Posterior cingulate gyrus (tissue), 11 donors: ENCODE data around the gene RNF31.

Experiments used
- DNase-seq, 10 donors: peaks; one replicate each; pipeline versions ENCODE4 v3.0.0 to v3.0.0-alpha.2; 2020 to 2021; ENCODE audit warnings: mixed read lengths in 3 of 10
- intact Hi-C: fragments of 100-400 bp; cut with DNase I; formaldehyde crosslinking; loops from one replicate; pipeline ENCODE4 v1.15.1; 2023

Gene RNF31

GRCh38 chr14:24177891-24178290, 30.6 kb downstream of the RNF31 start:
- intact Hi-C loops, result no loop called here
- DNase-seq, result peak in 1 of 10 donors; percentile 46

GRCh38 chr14:24178399-24179178, 31.3 kb downstream of the RNF31 start:
- intact Hi-C loops, result no loop called here
- peak in 1 of 10 donors; percentile 19 for DNase-seq

DNA sequence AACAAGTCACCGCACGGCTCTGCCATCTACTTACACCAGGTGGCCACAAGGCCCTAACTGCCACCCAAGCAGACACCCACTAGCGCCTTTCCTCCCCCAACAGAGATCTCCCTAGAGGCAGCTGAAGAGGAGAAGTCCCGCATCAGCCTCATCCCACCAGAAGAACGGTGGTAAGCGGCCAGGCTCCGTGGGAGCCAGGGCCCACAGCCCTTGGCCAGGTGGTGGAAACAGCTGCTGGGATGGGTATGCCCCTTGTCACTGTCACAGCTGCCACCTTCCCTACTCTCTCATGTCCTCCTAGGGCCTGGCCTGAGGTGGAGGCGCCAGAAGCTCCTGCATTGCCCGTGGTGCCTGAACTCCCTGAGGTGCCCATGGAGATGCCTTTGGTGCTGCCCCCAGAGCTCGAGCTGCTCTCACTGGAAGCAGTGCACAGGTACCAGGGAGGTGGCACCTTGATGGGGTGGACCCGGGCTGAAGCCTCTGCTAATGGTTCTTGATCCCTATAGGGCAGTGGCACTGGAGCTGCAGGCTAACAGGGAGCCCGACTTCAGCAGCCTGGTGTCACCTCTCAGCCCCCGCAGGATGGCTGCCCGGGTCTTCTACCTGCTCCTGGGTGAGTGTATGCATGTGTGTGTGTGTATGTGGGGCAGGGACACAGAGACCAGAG, 32.1 kb downstream of the RNF31 start:
- DNase-seq, result peak in 1 of 10 donors; percentile 67
- intact Hi-C loops, result no loop called here

DNA sequence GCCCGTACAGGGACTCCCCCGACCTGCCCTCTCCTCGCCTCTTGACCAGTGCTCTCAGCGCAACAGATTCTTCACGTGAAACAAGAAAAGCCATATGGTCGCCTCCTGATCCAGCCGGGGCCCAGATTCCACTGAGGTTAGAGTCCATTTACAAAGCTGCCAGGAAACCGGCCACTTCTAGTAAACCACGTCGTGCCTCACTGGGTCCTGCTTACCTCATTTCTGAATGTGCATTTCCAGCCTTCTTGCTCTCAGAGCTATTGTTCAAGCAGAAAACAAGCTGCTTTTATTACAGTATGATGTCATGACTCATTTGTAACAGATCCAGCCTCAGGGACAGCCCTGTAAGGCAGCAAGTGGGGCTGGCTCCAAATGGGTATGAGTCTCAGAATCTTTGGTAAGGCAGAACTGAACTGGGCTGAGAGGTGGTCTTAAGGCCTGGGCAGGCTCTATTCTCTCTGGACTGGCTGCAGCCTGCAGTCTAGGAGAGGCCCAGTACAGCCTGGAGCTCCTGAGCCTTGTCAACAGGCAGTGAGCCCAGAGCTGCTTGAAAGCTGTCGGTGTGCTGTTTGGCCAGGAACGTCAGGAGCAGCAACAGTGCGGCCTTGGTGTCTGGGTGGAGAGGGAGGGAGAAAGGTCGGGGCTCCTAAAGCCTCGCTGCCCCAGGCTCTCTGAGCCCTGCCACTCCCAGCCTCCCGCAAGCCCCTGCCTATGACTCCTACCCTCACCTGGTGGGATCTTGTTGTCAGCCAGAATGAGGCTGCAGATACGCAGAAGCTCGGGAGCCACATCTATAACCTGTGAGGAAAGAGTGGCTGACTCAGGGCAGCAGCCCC, 32.9 kb downstream of the RNF31 start:
- DNase-seq, result peak in 2 of 10 donors; percentile 23 to 70
- intact Hi-C loops, result no loop called here

- intact Hi-C loops, result no loop called here
- DNase-seq, result peak in 2 of 10 donors; percentile 49 to 77
These were observed 34.2 kb downstream of the RNF31 start for GRCh38 chr14:24181371-24182077.

GRCh38 chr14:24182110-24182882, 35.0 kb downstream of the RNF31 start:
- intact Hi-C loops, result no loop called here
- peak in 2 of 10 donors; percentile 64 to 71 for DNase-seq

- DNase-seq, result peak in 2 of 10 donors; percentile 58 to 75
- intact Hi-C loops, result no loop called here
These were observed 35.8 kb downstream of the RNF31 start for GRCh38 chr14:24183014-24183481.

- peak in 2 of 10 donors; percentile 42 to 74 for DNase-seq
- intact Hi-C loops, result no loop called here
These were observed 37.0 kb downstream of the RNF31 start for GRCh38 chr14:24184104-24184970.

DNA sequence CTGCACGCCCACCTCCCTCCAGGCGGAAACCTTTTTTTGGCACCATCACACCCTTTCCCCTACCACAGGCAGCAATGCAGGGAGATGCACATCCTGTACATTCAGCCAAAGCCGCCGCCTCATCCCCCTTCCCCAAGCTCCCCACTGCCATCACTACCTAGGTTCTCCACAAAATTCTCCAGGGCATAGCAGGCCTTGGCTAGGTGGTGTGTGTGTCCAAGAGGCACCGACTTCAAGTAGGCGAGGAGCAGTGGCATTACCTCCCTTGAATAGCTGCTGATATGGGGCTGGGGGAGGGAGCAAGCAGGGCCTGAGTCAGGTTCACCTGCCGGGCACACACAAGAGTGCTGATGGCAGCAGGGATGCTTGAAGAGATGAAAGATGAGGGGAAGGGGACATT, 37.7 kb downstream of the RNF31 start:
- intact Hi-C loops, result no loop called here
- DNase-seq, result peak in 1 of 10 donors; percentile 43

GRCh38 chr14:24185741-24186140, 38.4 kb downstream of the RNF31 start:
- peak in 2 of 10 donors; percentile 30 to 71 for DNase-seq
- intact Hi-C loops, result no loop called here

DNA sequence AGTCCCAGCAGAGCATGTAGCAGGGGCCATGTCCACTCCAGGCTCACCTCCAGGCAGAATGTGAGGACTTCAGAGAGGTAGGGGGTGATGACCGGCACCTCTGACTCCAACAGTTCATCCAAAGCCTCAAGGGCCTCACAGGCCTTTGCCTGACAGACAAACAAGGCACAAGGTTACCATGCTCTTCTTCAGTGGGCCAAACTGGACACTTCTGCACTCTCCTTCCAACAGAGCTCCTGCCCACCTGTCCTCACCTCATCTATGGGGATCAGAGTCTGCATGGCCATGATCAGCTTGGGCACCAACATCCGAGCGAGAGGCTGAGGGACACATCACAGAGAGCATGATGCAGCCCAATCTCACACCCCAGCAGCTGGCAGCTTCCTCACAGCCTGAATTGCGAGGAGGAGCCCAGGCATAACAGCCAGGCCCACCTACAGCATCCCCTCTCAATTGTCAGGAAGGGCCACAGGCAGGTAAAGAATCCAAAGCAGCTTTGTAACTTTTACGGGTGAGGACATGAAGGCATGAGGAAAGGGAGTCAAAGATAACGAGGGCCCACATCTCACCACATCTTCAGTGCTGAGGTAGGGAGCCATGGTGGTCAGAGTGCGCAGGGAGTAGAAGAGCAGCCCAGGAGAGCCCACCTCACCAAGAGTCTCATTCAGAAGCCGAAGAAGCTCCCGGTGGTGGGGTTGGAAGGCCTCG, 39.7 kb downstream of the RNF31 start:
- intact Hi-C loops, result no loop called here
- peak in 1 of 10 donors; percentile 70 for DNase-seq

DNA sequence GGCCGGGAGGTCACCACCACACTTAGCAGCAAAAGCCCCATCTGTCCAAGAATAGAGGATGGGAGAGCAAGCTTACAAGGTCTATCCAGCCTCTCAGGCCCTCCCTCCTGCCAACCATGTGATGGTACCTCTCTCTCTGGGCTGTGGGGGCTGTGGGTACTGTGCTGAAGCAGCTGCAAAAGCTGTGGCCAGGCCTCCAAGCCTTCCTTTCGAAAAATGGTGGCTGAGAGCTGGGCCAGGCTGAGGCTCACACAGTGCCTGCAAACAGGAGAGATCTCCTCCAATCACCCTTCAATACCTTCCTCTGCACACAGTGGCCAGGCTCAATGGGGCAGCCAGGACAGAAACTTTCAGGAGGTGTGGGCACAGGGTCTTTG, 40.2 kb downstream of the RNF31 start:
- no peak for DNase-seq
- intact Hi-C loops, result no loop called here

- DNase-seq, result peak; percentile 93 to 99 (median 95)
- intact Hi-C loops, result loop anchor here (2.0 kb wide), 1 partner anchor 28 kb away; the partner anchor contains the start of gene IRF9
These were observed 41.2 kb downstream of the RNF31 start, which contains the start of gene IPO4 for GRCh38 chr14:24188251-24189058. IPO4 (minus strand) TSS chr14:24188816; CDS start chr14:24188787, 29 bp downstream.

DNA sequence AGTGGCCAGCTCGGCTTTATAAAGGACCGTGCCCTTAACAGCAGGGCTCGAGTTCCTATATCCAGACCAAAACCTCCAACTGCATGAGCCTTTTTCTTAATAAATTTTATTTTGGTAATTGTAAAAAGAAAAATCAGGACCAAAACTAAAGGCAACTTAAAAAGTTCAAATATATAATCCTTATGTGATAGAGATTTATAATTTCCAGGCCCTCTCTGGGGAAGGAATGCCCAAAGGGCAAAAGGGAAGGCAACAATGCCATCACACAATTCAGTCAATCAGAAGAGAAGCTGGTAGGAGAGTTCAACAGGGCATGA, 41.7 kb downstream of the RNF31 start:
- intact Hi-C loops, result loop anchor here (2.0 kb wide), 1 partner anchor 28 kb away; the partner anchor contains the start of gene IRF9
- DNase-seq, result no peak

DNA sequence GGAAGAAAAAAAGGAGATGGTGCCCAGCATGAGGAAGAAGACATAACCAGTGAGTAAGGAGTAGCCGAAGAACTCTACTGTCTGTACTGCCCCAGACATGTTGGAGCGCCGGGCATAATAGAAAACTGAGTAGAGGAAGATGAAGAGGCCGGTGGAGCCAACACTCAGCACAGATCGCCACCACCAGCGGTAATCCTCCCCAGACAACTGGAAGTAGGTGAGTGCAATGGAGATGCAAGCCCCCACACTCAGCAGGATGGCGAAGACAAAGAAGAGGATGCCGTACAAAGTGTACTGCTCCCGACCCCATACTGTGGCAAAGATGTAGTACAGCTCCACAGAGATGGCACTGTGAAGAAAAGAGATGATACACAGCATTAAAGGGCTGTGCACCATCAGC, 42.2 kb downstream of the RNF31 start:
- no peak for DNase-seq
- intact Hi-C loops, result loop anchor here (2.0 kb wide), 1 partner anchor 29 kb away; the partner anchor contains the start of gene IRF9

GRCh38 chr14:24190416-24190815, 43.1 kb downstream of the RNF31 start:
- intact Hi-C loops, result no loop called here
- no peak for DNase-seq

GRCh38 chr14:24192933-24193332, 45.6 kb downstream of the RNF31 start:
- DNase-seq, result no peak
- intact Hi-C loops, result no loop called here
